PC-9 (cell line): Measurements from ENCODE around the gene ZBED4.

ENCODE experiments used
- EZH2 ChIP-seq: fragments of 200-600 bp; sonication (generic); IDR thresholded peaks from 2 replicates; pipeline ENCODE4 v1.8.0; 2017; ENCODE audit warnings: antibody characterized with exemption, low read depth
- TF ChIP-seq, protein P1 (sequence below): fragments of 200-600 bp; sonication (generic); conservative IDR thresholded peaks from 2 replicates; pipeline ENCODE4 v1.6.1; 2017; ENCODE audit warnings: mixed run types, antibody characterized with exemption, mild to moderate bottlenecking, moderate library complexity

DNA sequence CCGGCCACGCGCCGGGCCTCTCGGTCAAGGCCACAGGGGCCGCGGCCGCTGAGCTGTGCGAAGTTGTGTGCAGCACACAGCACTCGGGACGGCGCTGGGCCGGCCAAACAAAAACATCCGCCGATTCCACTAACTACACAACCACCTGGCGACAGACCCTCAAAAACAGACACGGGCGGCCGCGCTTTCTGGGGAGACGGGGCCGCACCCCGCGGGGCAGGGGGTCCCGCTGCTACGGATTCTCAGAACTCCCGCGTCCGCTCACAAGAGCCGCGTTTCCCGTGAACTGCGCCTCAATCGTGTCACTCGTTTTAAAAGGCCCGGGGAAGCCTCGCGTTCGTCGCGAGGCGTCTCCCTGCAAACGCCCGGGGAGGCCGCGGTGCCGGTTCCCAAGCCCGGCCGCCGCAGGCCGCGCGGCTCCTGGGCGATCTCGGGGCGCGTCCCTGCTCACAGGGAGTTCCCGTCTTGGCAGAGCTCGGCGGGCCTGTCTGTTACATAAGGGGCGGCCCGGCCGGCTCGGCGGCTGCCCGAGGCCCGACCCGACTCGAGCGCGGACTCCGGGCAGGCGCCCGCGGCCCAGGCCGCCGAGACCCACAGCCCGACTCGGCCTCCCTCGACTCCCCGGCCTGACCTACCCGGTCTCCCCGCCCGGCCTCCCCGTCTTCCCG, 26.9 kb upstream of the ZBED4 start:
- TF ChIP-seq, protein P1, sequence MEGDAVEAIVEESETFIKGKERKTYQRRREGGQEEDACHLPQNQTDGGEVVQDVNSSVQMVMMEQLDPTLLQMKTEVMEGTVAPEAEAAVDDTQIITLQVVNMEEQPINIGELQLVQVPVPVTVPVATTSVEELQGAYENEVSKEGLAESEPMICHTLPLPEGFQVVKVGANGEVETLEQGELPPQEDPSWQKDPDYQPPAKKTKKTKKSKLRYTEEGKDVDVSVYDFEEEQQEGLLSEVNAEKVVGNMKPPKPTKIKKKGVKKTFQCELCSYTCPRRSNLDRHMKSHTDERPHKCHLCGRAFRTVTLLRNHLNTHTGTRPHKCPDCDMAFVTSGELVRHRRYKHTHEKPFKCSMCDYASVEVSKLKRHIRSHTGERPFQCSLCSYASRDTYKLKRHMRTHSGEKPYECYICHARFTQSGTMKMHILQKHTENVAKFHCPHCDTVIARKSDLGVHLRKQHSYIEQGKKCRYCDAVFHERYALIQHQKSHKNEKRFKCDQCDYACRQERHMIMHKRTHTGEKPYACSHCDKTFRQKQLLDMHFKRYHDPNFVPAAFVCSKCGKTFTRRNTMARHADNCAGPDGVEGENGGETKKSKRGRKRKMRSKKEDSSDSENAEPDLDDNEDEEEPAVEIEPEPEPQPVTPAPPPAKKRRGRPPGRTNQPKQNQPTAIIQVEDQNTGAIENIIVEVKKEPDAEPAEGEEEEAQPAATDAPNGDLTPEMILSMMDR, result no peak
- TF ChIP-seq EZH2, result no peak
